ENCODE results near the gene SOCS4. TPM values are rescaled to one million over a fixed set of nuclear protein-coding genes. Genes with fewer than 3 reads are reported as not detected.

The SOCS4 gene
- total and polyA plus RNA-seq, 2 of the 13 experiments (the other 11 are each of a cell fraction or from before 2014, with no cell fraction given) = 4.0 to 10.0 TPM

DNA sequence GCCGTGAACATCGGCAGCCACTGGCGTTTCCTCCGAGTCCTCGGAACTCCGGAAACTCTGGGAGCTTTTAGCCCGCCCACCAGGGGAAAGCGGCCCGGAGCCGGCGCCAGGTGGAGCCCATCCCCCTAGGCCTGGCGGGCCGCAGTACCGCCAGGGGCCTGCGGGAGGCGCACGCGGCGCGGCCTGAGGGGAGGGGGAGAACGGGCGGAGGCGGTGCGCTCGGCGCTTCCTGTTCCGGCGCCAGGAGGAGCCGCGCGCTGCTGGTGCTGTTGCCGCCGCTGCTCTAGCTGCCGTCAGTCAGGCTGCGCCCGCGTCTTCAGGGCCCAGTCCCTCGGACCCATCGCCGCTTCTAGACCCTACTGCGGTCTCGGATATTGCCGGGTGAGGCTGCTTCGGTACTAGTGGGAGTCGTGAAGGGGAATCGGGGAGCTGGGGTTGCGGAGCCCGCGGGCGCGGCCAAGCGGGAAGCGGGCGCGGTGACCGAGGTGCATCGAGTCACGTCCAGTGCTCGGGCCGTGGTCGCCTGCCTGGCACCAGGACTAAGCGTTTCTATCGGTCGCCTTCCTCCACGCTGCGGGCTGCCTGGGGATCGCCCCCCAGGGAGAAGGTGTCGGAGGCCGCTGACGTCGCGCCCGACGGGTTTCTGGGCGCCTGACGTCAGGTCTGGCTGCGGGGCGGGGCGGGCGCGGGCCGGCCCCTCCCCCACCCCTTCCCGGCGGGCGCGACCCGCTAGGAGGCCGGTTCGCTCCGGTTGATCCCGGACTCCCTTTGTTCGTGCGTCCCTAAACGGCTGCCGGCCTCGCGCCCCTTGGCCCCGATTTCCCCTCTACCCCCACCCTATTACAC is 24.6 kb downstream of the SOCS4 start, which contains the start of gene MAPK1IP1L (continued):
- TF ChIP-seq, protein P1, sequence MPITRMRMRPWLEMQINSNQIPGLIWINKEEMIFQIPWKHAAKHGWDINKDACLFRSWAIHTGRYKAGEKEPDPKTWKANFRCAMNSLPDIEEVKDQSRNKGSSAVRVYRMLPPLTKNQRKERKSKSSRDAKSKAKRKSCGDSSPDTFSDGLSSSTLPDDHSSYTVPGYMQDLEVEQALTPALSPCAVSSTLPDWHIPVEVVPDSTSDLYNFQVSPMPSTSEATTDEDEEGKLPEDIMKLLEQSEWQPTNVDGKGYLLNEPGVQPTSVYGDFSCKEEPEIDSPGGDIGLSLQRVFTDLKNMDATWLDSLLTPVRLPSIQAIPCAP (CRISPR knock-in tag; IDR thresholded peaks at IDR 0.05; ENCODE audit: low read depth) = 0 out of 2 replicates have a peak, but pooled peaks have one; percentile 77
- peak; percentile 87 for TF ChIP-seq ZNF782 (CRISPR knock-in tag; IDR thresholded peaks at IDR 0.05; ENCODE audit: borderline replicate concordance)
- peak; percentile 97 for TF ChIP-seq ZMYM4 (CRISPR knock-in tag; IDR thresholded peaks at IDR 0.05)
- TF ChIP-seq NFYB (CRISPR knock-in tag; IDR thresholded peaks at IDR 0.05) = 0 out of 2 replicates have a peak, but pooled peaks have one; percentile 17
- TF ChIP-seq, protein P2, sequence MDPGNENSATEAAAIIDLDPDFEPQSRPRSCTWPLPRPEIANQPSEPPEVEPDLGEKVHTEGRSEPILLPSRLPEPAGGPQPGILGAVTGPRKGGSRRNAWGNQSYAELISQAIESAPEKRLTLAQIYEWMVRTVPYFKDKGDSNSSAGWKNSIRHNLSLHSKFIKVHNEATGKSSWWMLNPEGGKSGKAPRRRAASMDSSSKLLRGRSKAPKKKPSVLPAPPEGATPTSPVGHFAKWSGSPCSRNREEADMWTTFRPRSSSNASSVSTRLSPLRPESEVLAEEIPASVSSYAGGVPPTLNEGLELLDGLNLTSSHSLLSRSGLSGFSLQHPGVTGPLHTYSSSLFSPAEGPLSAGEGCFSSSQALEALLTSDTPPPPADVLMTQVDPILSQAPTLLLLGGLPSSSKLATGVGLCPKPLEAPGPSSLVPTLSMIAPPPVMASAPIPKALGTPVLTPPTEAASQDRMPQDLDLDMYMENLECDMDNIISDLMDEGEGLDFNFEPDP (CRISPR knock-in tag; conservative IDR thresholded peaks at IDR 0.05) = 0 out of 2 replicates have a peak, but pooled peaks have one; percentile 88
- TF ChIP-seq, protein P3, sequence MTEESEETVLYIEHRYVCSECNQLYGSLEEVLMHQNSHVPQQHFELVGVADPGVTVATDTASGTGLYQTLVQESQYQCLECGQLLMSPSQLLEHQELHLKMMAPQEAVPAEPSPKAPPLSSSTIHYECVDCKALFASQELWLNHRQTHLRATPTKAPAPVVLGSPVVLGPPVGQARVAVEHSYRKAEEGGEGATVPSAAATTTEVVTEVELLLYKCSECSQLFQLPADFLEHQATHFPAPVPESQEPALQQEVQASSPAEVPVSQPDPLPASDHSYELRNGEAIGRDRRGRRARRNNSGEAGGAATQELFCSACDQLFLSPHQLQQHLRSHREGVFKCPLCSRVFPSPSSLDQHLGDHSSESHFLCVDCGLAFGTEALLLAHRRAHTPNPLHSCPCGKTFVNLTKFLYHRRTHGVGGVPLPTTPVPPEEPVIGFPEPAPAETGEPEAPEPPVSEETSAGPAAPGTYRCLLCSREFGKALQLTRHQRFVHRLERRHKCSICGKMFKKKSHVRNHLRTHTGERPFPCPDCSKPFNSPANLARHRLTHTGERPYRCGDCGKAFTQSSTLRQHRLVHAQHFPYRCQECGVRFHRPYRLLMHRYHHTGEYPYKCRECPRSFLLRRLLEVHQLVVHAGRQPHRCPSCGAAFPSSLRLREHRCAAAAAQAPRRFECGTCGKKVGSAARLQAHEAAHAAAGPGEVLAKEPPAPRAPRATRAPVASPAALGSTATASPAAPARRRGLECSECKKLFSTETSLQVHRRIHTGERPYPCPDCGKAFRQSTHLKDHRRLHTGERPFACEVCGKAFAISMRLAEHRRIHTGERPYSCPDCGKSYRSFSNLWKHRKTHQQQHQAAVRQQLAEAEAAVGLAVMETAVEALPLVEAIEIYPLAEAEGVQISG (CRISPR knock-in tag; IDR thresholded peaks at IDR 0.05) = peak; percentile 97
- TF ChIP-seq, protein P4, sequence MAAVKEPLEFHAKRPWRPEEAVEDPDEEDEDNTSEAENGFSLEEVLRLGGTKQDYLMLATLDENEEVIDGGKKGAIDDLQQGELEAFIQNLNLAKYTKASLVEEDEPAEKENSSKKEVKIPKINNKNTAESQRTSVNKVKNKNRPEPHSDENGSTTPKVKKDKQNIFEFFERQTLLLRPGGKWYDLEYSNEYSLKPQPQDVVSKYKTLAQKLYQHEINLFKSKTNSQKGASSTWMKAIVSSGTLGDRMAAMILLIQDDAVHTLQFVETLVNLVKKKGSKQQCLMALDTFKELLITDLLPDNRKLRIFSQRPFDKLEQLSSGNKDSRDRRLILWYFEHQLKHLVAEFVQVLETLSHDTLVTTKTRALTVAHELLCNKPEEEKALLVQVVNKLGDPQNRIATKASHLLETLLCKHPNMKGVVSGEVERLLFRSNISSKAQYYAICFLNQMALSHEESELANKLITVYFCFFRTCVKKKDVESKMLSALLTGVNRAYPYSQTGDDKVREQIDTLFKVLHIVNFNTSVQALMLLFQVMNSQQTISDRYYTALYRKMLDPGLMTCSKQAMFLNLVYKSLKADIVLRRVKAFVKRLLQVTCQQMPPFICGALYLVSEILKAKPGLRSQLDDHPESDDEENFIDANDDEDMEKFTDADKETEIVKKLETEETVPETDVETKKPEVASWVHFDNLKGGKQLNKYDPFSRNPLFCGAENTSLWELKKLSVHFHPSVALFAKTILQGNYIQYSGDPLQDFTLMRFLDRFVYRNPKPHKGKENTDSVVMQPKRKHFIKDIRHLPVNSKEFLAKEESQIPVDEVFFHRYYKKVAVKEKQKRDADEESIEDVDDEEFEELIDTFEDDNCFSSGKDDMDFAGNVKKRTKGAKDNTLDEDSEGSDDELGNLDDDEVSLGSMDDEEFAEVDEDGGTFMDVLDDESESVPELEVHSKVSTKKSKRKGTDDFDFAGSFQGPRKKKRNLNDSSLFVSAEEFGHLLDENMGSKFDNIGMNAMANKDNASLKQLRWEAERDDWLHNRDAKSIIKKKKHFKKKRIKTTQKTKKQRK (IDR thresholded peaks at IDR 0.05; ENCODE audit: low read length) = no peak
- TF ChIP-seq KDM2A (CRISPR knock-in tag; IDR thresholded peaks at IDR 0.05; ENCODE audit: borderline replicate concordance, low read depth) = peak; percentile 93
- TF ChIP-seq RELA (CRISPR knock-in tag; IDR thresholded peaks at IDR 0.05) = no peak
- TF ChIP-seq ZKSCAN5 (CRISPR knock-in tag; IDR thresholded peaks at IDR 0.05) = no peak
- TF ChIP-seq SATB2 (CRISPR knock-in tag; IDR thresholded peaks at IDR 0.05) = no peak; the same call in 1 of the 2 replicates
- TF ChIP-seq SPEN (CRISPR knock-in tag; IDR thresholded peaks at IDR 0.05; ENCODE audit: low read depth) = peak; percentile 92
- TF ChIP-seq, protein P5, sequence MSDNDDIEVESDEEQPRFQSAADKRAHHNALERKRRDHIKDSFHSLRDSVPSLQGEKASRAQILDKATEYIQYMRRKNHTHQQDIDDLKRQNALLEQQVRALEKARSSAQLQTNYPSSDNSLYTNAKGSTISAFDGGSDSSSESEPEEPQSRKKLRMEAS (IDR thresholded peaks at IDR 0.05) = peak; percentile 83
- TF ChIP-seq, protein P6, sequence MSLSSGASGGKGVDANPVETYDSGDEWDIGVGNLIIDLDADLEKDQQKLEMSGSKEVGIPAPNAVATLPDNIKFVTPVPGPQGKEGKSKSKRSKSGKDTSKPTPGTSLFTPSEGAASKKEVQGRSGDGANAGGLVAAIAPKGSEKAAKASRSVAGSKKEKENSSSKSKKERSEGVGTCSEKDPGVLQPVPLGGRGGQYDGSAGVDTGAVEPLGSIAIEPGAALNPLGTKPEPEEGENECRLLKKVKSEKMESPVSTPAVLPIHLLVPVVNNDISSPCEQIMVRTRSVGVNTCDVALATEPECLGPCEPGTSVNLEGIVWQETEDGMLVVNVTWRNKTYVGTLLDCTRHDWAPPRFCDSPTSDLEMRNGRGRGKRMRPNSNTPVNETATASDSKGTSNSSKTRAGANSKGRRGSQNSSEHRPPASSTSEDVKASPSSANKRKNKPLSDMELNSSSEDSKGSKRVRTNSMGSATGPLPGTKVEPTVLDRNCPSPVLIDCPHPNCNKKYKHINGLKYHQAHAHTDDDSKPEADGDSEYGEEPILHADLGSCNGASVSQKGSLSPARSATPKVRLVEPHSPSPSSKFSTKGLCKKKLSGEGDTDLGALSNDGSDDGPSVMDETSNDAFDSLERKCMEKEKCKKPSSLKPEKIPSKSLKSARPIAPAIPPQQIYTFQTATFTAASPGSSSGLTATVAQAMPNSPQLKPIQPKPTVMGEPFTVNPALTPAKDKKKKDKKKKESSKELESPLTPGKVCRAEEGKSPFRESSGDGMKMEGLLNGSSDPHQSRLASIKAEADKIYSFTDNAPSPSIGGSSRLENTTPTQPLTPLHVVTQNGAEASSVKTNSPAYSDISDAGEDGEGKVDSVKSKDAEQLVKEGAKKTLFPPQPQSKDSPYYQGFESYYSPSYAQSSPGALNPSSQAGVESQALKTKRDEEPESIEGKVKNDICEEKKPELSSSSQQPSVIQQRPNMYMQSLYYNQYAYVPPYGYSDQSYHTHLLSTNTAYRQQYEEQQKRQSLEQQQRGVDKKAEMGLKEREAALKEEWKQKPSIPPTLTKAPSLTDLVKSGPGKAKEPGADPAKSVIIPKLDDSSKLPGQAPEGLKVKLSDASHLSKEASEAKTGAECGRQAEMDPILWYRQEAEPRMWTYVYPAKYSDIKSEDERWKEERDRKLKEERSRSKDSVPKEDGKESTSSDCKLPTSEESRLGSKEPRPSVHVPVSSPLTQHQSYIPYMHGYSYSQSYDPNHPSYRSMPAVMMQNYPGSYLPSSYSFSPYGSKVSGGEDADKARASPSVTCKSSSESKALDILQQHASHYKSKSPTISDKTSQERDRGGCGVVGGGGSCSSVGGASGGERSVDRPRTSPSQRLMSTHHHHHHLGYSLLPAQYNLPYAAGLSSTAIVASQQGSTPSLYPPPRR (CRISPR knock-in tag; IDR thresholded peaks at IDR 0.05; ENCODE audit: borderline replicate concordance) = peak; percentile 82; the same call in 1 of the 2 replicates
